Lower leg skin (tissue), 3 donors: Measurements from ENCODE around the gene UBE4B.

Experiments used
- POLR2A ChIP-seq, 2 donors: fragments of 450-650 bp; IDR thresholded peaks; one replicate each; pipeline ENCODE4 v1.6.1; 2016 to 2017; ENCODE audit warnings: antibody characterized with exemption in 2 of 2, mild to moderate bottlenecking in 1 of 2, moderate library complexity in 1 of 2
- TF ChIP-seq, protein P1 (sequence below), 3 donors: fragments of 450-650 bp; IDR thresholded peaks; one replicate each; pipeline ENCODE4 v1.5.1; 2016; ENCODE audit warnings: antibody characterized with exemption in 3 of 3, mild to moderate bottlenecking in 3 of 3, moderate library complexity in 2 of 3

DNA sequence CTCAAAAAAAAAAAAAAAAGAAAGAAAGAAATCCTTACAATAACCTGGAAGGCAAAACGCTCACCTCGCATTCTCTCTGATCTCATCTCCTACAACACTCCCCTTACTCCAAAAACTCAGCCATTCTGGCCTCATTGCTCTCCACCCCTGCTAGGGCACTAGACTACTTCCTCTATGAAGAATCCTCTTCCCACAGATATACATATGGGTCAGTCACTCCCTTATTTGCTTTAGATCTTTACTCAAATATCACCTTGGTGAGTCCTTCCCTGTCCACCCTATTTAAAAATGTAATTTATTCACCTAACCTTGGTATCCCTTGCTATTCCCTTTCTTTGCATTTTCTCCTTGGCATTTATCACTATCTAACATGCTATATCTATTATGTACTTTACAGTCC is 153.0 kb downstream of the UBE4B start:
- TF ChIP-seq, protein P1, sequence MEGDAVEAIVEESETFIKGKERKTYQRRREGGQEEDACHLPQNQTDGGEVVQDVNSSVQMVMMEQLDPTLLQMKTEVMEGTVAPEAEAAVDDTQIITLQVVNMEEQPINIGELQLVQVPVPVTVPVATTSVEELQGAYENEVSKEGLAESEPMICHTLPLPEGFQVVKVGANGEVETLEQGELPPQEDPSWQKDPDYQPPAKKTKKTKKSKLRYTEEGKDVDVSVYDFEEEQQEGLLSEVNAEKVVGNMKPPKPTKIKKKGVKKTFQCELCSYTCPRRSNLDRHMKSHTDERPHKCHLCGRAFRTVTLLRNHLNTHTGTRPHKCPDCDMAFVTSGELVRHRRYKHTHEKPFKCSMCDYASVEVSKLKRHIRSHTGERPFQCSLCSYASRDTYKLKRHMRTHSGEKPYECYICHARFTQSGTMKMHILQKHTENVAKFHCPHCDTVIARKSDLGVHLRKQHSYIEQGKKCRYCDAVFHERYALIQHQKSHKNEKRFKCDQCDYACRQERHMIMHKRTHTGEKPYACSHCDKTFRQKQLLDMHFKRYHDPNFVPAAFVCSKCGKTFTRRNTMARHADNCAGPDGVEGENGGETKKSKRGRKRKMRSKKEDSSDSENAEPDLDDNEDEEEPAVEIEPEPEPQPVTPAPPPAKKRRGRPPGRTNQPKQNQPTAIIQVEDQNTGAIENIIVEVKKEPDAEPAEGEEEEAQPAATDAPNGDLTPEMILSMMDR (IDR thresholded peaks at IDR 0.05), result no peak
- TF ChIP-seq POLR2A (IDR thresholded peaks at IDR 0.05), result no peak
